VCaP (cell line): ENCODE measurements around the gene NRG2.
A peak's percentile ranks its signal among the peaks of the same experiment; 100 is the strongest.

Experiments
- H3K27ac ChIP-seq: fragments of 450-650 bp; 2 replicates; pipeline ENCODE4 v1.5.1; 2017
- TF ChIP-seq, protein P1 (sequence below): fragments of 450-650 bp; conservative IDR thresholded peaks from 2 replicates; pipeline ENCODE4 v1.5.1; 2017; ENCODE audit warnings: mild to moderate bottlenecking, moderate library complexity

The NRG2 gene

GRCh38 chr5:140042643-140043507 is at the start of gene NRG2:
NRG2 (minus strand) TSS chr5:140043299.
- H3K27ac ChIP-seq: peak within 1 kb of the TSS; percentile 86
- TF ChIP-seq, protein P1, sequence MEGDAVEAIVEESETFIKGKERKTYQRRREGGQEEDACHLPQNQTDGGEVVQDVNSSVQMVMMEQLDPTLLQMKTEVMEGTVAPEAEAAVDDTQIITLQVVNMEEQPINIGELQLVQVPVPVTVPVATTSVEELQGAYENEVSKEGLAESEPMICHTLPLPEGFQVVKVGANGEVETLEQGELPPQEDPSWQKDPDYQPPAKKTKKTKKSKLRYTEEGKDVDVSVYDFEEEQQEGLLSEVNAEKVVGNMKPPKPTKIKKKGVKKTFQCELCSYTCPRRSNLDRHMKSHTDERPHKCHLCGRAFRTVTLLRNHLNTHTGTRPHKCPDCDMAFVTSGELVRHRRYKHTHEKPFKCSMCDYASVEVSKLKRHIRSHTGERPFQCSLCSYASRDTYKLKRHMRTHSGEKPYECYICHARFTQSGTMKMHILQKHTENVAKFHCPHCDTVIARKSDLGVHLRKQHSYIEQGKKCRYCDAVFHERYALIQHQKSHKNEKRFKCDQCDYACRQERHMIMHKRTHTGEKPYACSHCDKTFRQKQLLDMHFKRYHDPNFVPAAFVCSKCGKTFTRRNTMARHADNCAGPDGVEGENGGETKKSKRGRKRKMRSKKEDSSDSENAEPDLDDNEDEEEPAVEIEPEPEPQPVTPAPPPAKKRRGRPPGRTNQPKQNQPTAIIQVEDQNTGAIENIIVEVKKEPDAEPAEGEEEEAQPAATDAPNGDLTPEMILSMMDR: peak; percentile 68

DNA sequence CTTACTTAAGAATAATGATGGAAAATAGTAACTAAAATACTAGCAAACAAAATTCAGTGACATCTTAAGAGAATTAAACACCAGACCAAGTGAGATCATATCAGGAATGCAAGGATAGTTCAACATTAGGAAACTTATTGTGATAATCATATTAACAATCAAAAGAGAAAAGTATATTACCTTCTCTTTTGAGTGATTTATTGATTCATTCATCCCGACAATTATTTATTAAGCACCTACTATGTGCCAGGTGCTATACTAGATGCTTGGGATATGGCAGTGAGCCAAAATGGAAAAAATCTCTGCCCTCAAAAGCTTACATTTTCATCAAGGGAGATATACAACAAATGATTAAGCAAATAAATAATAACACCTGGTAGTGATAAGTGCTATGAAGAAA is 47.2 kb upstream of the NRG2 start:
- TF ChIP-seq, protein P1: no peak
- H3K27ac ChIP-seq: no peak overlapping the region

DNA sequence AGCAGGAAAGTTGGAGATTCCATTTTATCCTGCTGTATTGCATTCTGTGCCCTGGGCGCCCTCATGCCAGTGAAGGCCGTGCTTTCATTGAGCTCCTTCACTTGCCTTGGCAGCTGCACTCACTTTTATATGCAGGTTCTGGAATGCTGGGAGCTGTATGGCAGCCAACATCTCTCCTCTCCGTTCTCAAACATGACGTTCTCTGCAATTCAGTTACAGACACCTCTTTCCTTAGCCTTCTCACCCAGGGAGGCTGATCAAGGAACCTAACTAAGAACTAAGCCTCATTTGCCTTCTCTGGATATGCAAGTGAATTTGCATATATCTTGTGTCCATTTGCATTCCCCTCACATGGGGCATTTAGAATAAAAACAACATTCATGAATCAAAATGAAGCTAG is 41.4 kb upstream of the NRG2 start:
- TF ChIP-seq, protein P1: no peak

GRCh38 chr5:140083650-140084049 is 40.6 kb upstream of the NRG2 start:
- no peak overlapping the region for H3K27ac ChIP-seq
- TF ChIP-seq, protein P1: no peak

More for the DNA sequence above, 41.4 kb upstream of the NRG2 start:
- H3K27ac ChIP-seq: peak overlapping the region; percentile 21; the same call in 1 of the 2 replicates

GRCh38 chr5:140083120-140083519 is 40.0 kb upstream of the NRG2 start:
- H3K27ac ChIP-seq: no peak overlapping the region
- TF ChIP-seq, protein P1: no peak

- no peak overlapping the region for H3K27ac ChIP-seq
- TF ChIP-seq, protein P1: no peak
These were observed 33.7 kb upstream of the NRG2 start for GRCh38 chr5:140076788-140077187.

- TF ChIP-seq, protein P1: no peak
These were observed 33.0 kb upstream of the NRG2 start for GRCh38 chr5:140076142-140076541.

More at GRCh38 chr5:140076142-140076541, 33.0 kb upstream of the NRG2 start:
- no peak overlapping the region for H3K27ac ChIP-seq
